H9 (cell line): Measurements from ENCODE around the gene TACC2. TPM values are rescaled to one million over a fixed set of nuclear protein-coding genes. Genes with fewer than 3 reads are reported as not detected.

Experiments used
- DNase-seq: peaks from one replicate; pipeline ENCODE4 v3.0.0-alpha.2; 2017
- H2AFZ ChIP-seq: one replicate; pipeline ENCODE4 v1.6.1; 2013; ENCODE audit warnings: mild to moderate bottlenecking, low read length, control low read depth, moderate library complexity
- H2AK5ac ChIP-seq: 2 replicates; pipeline ENCODE4 v1.6.1; 2013; ENCODE audit warnings: low read length, control low read depth, mixed read lengths; ENCODE audit not compliant: insufficient read length
- H2BK120ac ChIP-seq: one replicate; pipeline ENCODE4 v1.6.1; 2013; ENCODE audit warnings: low read depth, mild to moderate bottlenecking, low read length, control low read depth, inconsistent platforms; ENCODE audit not compliant: poor library complexity, severe bottlenecking
- H2BK12ac ChIP-seq: 2 replicates; pipeline ENCODE4 v1.6.1; 2013; ENCODE audit warnings: low read length, control low read depth, mixed read lengths, low read depth; ENCODE audit not compliant: insufficient read length
- H2BK15ac ChIP-seq: 2 replicates; pipeline ENCODE4 v1.6.1; 2013; ENCODE audit warnings: low read depth, low read length, control low read depth
- H2BK20ac ChIP-seq: one replicate; pipeline ENCODE4 v1.6.1; 2013; ENCODE audit warnings: low read depth, mild to moderate bottlenecking, low read length, control low read depth, inconsistent platforms; ENCODE audit not compliant: poor library complexity, severe bottlenecking
- H2BK5ac ChIP-seq: 2 replicates; pipeline ENCODE4 v1.6.1; 2013; ENCODE audit warnings: low read length, control low read depth, mixed read lengths; ENCODE audit not compliant: insufficient read length
- H3K14ac ChIP-seq: 2 replicates; pipeline ENCODE4 v1.6.1; 2013; ENCODE audit warnings: low read length, control low read depth; ENCODE audit not compliant: insufficient read depth
- H3K18ac ChIP-seq: 2 replicates; pipeline ENCODE4 v1.6.1; 2013; ENCODE audit warnings: low read depth, mild to moderate bottlenecking, mixed read lengths, low read length, control low read depth; ENCODE audit not compliant: insufficient read length
- H3K23ac ChIP-seq: 2 replicates; pipeline ENCODE4 v1.6.1; 2013; ENCODE audit warnings: low read length, control low read depth, mixed read lengths, low read depth; ENCODE audit not compliant: insufficient read length
- H3K23me2 ChIP-seq: 2 replicates; pipeline ENCODE4 v1.6.1; 2013; ENCODE audit warnings: low read depth, mild to moderate bottlenecking, mixed read lengths, low read length, control low read depth; ENCODE audit not compliant: insufficient read length, poor library complexity, severe bottlenecking
- H3K27ac ChIP-seq: 2 replicates; pipeline ENCODE4 v1.5.1; 2013; ENCODE audit warnings: low read length, control low read depth, mixed read lengths, low read depth; ENCODE audit not compliant: insufficient read length
- H3K27me3 ChIP-seq: 2 replicates; pipeline ENCODE4 v1.6.1; 2013; ENCODE audit warnings: low read length, control low read depth, inconsistent platforms; ENCODE audit not compliant: insufficient read depth
- H3K4ac ChIP-seq: 2 replicates; pipeline ENCODE4 v1.6.1; 2013; ENCODE audit warnings: low read depth, mild to moderate bottlenecking, control low read depth, inconsistent platforms, low read length, moderate library complexity
- H3K4me1 ChIP-seq: 2 replicates; pipeline ENCODE4 v1.6.1; 2013; ENCODE audit warnings: low read length, control low read depth, inconsistent platforms; ENCODE audit not compliant: insufficient read depth
- H3K4me2 ChIP-seq: 2 replicates; pipeline ENCODE4 v1.6.1; 2013; ENCODE audit warnings: low read length, control low read depth, mixed read lengths; ENCODE audit not compliant: insufficient read length, insufficient read depth
- H3K56ac ChIP-seq: 2 replicates; pipeline ENCODE4 v1.6.1; 2013; ENCODE audit warnings: low read depth, mild to moderate bottlenecking, mixed read lengths, low read length, control low read depth; ENCODE audit not compliant: insufficient read length
- H3K79me1 ChIP-seq: 2 replicates; pipeline ENCODE4 v1.6.1; 2013; ENCODE audit warnings: low read depth, mild to moderate bottlenecking, moderate library complexity, low read length, control low read depth, inconsistent platforms; ENCODE audit not compliant: insufficient read depth, poor library complexity, severe bottlenecking
- H3K79me2 ChIP-seq: 2 replicates; pipeline ENCODE4 v1.6.1; 2013; ENCODE audit warnings: low read length, control low read depth, inconsistent platforms; ENCODE audit not compliant: insufficient read depth
- H3K9ac ChIP-seq: 2 replicates; pipeline ENCODE4 v1.6.1; 2013; ENCODE audit warnings: low read length, control low read depth, mixed read lengths; ENCODE audit not compliant: insufficient read length; ENCODE audit errors: extremely low read depth
- H3K9me3 ChIP-seq: one replicate; pipeline ENCODE4 v1.6.1; 2013; ENCODE audit warnings: low read depth, low read length, inconsistent platforms; ENCODE audit not compliant: control insufficient read depth
- H3T11ph ChIP-seq: one replicate; pipeline ENCODE4 v1.6.1; 2013; ENCODE audit warnings: mild to moderate bottlenecking, low read length, control low read depth, inconsistent platforms
- H4K20me1 ChIP-seq: one replicate; pipeline ENCODE4 v1.6.1; 2013; ENCODE audit not compliant: control insufficient read depth, insufficient read length, insufficient read depth
- H4K5ac ChIP-seq: 2 replicates; pipeline ENCODE4 v1.6.1; 2013; ENCODE audit warnings: low read depth, mild to moderate bottlenecking, mixed read lengths, low read length, control low read depth; ENCODE audit not compliant: insufficient read length
- H4K8ac ChIP-seq: replicated peaks from 2 replicates; pipeline ENCODE4 v1.6.1; 2013; ENCODE audit warnings: low read length, control low read depth, mixed read lengths, low read depth; ENCODE audit not compliant: insufficient read length
- H4K91ac ChIP-seq: 2 replicates; pipeline ENCODE4 v1.6.1; 2013; ENCODE audit warnings: low read depth, mild to moderate bottlenecking, moderate library complexity, mixed read lengths, low read length, control low read depth; ENCODE audit not compliant: insufficient read length
- H3K27ac Mint-ChIP-seq, 3 experiments: 2 replicates in 2 of 3; 3 replicates in 1 of 3; pipeline ENCODE4 v1.8.0; 2020 to 2021; ENCODE audit warnings: mixed read lengths in 3 of 3, mild to moderate bottlenecking in 1 of 3, moderate library complexity in 1 of 3
- H3K27me3 Mint-ChIP-seq: 2 replicates; pipeline ENCODE4 v1.8.0; 2021; ENCODE audit warnings: low read depth, mild to moderate bottlenecking, moderate library complexity, mixed read lengths
- H3K36me3 Mint-ChIP-seq, 3 experiments: 2 replicates in 2 of 3; 3 replicates in 1 of 3; pipeline ENCODE4 v1.8.0; 2020 to 2021; ENCODE audit warnings: low read depth in 3 of 3, mixed read lengths in 3 of 3; ENCODE audit not compliant: insufficient read depth in 1 of 3
- H3K4me1 Mint-ChIP-seq, 2 experiments: 2 replicates each; pipeline ENCODE4 v1.8.0; 2020; ENCODE audit warnings: mixed read lengths in 2 of 2
- H3K4me3 Mint-ChIP-seq, 2 experiments: 2 replicates in 1 of 2; 3 replicates in 1 of 2; pipeline ENCODE4 v1.8.0; 2020 to 2021; ENCODE audit warnings: mild to moderate bottlenecking in 2 of 2, mixed read lengths in 2 of 2, moderate library complexity in 1 of 2
- H3K9me3 Mint-ChIP-seq, 2 experiments: 2 replicates in 1 of 2; 3 replicates in 1 of 2; pipeline ENCODE4 v1.8.0; 2020; ENCODE audit warnings: mild to moderate bottlenecking in 2 of 2, mixed read lengths in 2 of 2, moderate library complexity in 1 of 2
- WGBS: extraction: QIAGEN DNeasy Blood & Tissue Kit; methylation state at CpG from one replicate; pipeline ENCODE4 v1.1.7; 2013; ENCODE audit warnings: missing lambda C conversion rate, low lambda C conversion rate, mixed read lengths; ENCODE audit not compliant: insufficient read length; ENCODE audit errors: extremely low coverage; 5-methylcytosine and 5-hydroxymethylcytosine counted together
- total RNA-seq: library from RNA; stranded (reverse); gene quantifications from 2 replicates; pipeline ENCODE4 v1.2.1, GENCODE V29; 2021
- TF ChIP-seq, protein P1 (sequence below): fragments of 200-600 bp; sonication (generic); conservative IDR thresholded peaks from 3 replicates; pipeline ENCODE4 v1.8.0; 2021; ENCODE audit warnings: antibody characterized with exemption, mild to moderate bottlenecking

Gene TACC2
- total RNA-seq, 1 experiment from 2014 or later: 58.1 TPM

- H4K20me1 ChIP-seq: no peaks in the 10 kb centered on the region
- H3K18ac ChIP-seq: peak overlapping the region; percentile 98
- H3K23me2 ChIP-seq: peaks cover 16% of the 10 kb centered on the region
- H3K23ac ChIP-seq: no peak overlapping the region
- H3K27ac ChIP-seq: no peak overlapping the region
- H2BK12ac ChIP-seq: no peak overlapping the region
- H3K9ac ChIP-seq: peak overlapping the region; percentile 82
- no peak overlapping the region for H2BK120ac ChIP-seq
- H3T11ph ChIP-seq: no peak overlapping the region
- H4K8ac ChIP-seq: no peak overlapping the region
- H2AK5ac ChIP-seq: no peak overlapping the region
- H3K9me3 ChIP-seq: no peaks in the 10 kb centered on the region
- H3K4ac ChIP-seq: no peak overlapping the region; the same call in 1 of the 2 replicates
- H3K14ac ChIP-seq: no peak overlapping the region; the same call in 1 of the 2 replicates
- H3K4me1 Mint-ChIP-seq: peaks cover 70 to 73% of the 10 kb centered on the region in 2 experiments
- TF ChIP-seq, protein P1, sequence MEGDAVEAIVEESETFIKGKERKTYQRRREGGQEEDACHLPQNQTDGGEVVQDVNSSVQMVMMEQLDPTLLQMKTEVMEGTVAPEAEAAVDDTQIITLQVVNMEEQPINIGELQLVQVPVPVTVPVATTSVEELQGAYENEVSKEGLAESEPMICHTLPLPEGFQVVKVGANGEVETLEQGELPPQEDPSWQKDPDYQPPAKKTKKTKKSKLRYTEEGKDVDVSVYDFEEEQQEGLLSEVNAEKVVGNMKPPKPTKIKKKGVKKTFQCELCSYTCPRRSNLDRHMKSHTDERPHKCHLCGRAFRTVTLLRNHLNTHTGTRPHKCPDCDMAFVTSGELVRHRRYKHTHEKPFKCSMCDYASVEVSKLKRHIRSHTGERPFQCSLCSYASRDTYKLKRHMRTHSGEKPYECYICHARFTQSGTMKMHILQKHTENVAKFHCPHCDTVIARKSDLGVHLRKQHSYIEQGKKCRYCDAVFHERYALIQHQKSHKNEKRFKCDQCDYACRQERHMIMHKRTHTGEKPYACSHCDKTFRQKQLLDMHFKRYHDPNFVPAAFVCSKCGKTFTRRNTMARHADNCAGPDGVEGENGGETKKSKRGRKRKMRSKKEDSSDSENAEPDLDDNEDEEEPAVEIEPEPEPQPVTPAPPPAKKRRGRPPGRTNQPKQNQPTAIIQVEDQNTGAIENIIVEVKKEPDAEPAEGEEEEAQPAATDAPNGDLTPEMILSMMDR: no peak
- peaks cover 0 to 16% (median 15%) of the 10 kb centered on the region in 3 experiments; a peak in 6 of 7 replicates for H3K36me3 Mint-ChIP-seq
- no peak overlapping the region for H3K56ac ChIP-seq
- no peaks in the 10 kb centered on the region; a peak in 2 of 5 replicates for H3K9me3 Mint-ChIP-seq
- H3K4me1 ChIP-seq: peaks cover 8% of the 10 kb centered on the region; the same call in 1 of the 2 replicates
- H3K4me3 Mint-ChIP-seq: peak overlapping the region; percentile 87 to 89
- no peak overlapping the region for H2AFZ ChIP-seq
- H4K91ac ChIP-seq: no peak overlapping the region
- H3K79me2 ChIP-seq: peaks cover 25% of the 10 kb centered on the region; the same call in 1 of the 2 replicates
- peak overlapping the region in 2 of 3 experiments; percentile 62 to 92; a peak in 3 of 7 replicates for H3K27ac Mint-ChIP-seq
- no CpG with 5 or more reads among the region's 17 CpGs for WGBS
- H2BK20ac ChIP-seq: no peak overlapping the region
- no peak overlapping the region for H4K5ac ChIP-seq
- H3K27me3 ChIP-seq: no peaks in the 10 kb centered on the region; the same call in 1 of the 2 replicates
- H3K27me3 Mint-ChIP-seq: peaks cover 9% of the 10 kb centered on the region
- H2BK15ac ChIP-seq: no peak overlapping the region
- no peaks in the 10 kb centered on the region for H3K79me1 ChIP-seq
- no peak overlapping the region for H2BK5ac ChIP-seq
- peak overlapping the region; percentile 97 for H3K4me2 ChIP-seq
- no peak for DNase-seq
These were observed 176.0 kb downstream of the TACC2 start for GRCh38 chr10:122164815-122165483.
